ENCODE measurements around the gene PLET1.
"Not testable (repeated sequence)": the region's sequence is repeated elsewhere in the genome, so short reads cannot be mapped to it uniquely, and the experiment has no call there.

Gene PLET1

GRCh38 chr11:112200252-112200651 is 60.4 kb downstream of the PLET1 start:
- no peak for FAIRE-seq

DNA sequence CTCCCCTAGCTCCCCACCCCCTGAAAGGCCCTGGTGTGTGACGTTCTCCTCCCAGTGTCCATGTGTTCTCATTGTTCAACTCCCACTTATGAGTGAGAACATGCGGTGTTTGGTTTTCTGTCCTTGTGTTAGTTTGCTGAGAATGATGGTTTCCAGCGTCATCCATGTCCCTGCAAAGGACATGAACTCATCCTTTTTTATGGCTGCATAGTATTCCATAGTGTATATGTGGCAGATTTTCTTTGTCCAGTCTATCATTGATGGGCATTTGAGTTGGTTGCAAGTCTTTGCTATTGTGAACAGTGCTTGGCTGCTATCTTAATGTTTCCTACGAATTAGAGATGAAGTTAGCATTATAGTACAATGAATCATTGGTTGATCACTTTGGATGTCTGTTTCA is 61.6 kb downstream of the PLET1 start:
- FAIRE-seq = not testable (repeated sequence)

Data from G401.6 (cell line).